NOMO-1 treated with dmso at 0.1 percent for 144 hours (cell line): ENCODE data around the gene MAL.

Experiments used
- DNase-seq: peaks from one replicate; lab custom pipeline; 2025; ENCODE audit not compliant: unreplicated experiment; lab: John Stamatoyannopoulos, UW

The MAL gene

GRCh38 chr2:95015261-95015912, 10.1 kb upstream of the MAL start:
- DNase-seq = no peak

- DNase-seq = no peak
Observed at GRCh38 chr2:95016616-95017015, 8.9 kb upstream of the MAL start.

- no peak for DNase-seq
Observed at GRCh38 chr2:95017071-95017501, 8.4 kb upstream of the MAL start.

GRCh38 chr2:95017836-95018235, 7.7 kb upstream of the MAL start:
- DNase-seq = no peak

GRCh38 chr2:95018301-95018700, 7.2 kb upstream of the MAL start:
- no peak for DNase-seq

DNA sequence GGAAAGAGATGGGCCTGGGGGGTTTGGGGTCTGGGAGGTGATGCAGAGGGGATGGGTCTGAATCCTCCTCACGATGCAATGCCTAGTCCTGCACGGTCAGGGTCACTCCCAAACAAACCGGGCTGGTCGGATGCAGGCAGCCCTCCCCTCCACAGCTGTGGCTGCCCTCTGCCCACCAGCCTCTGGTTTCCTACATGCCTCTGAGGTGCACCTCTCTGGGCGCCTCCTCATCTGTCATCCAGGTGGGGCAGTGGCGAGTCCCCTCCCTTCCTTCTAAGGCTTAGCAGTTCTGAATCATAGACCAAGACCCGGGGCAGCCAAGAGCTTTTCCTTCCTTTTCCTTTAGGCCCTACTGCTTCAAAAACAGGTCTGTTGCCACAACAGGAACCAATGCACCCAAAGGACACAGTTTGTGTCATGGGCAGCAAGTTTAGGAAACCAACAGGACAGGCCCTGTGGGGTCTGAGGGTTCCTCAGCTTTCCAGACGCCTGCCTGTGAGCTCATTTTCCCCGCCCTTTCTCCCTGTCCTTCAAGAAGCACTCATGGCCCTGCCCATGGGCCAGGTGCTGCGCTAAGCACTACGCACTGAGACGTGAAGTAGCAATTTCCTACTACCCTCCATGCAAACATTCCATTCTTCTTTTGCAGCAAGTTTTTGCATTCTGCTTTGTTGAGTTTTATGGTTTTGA, 6.5 kb upstream of the MAL start:
- DNase-seq = no peak

- DNase-seq = no peak
Observed at GRCh38 chr2:95019572-95019971, 5.9 kb upstream of the MAL start.

- no peak for DNase-seq
Observed at GRCh38 chr2:95020275-95021022, 5.1 kb upstream of the MAL start.

- DNase-seq = no peak
Observed at GRCh38 chr2:95021023-95021416, 4.5 kb upstream of the MAL start.

DNA sequence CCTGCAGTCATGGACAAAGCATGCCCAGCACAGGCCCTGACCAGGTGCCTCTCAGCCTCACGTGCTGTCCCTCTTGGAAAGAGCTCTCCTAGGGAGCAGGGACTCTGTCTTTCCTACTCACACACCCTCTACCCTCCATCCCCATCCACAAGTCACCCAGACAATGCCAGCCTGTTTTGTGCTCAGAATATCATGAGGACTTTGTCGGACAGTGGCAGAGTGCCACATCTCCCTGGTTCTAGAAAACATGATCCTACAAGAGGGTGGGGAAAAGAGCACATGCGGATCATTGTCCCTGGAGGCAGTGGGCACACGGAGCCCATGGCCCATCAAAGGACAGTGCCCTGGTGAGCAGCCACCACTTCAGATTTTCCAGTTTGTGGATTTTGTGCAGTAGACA, 3.7 kb upstream of the MAL start:
- DNase-seq = no peak

- peak; percentile 51 for DNase-seq
Observed at GRCh38 chr2:95022309-95023221, 2.9 kb upstream of the MAL start.

DNA sequence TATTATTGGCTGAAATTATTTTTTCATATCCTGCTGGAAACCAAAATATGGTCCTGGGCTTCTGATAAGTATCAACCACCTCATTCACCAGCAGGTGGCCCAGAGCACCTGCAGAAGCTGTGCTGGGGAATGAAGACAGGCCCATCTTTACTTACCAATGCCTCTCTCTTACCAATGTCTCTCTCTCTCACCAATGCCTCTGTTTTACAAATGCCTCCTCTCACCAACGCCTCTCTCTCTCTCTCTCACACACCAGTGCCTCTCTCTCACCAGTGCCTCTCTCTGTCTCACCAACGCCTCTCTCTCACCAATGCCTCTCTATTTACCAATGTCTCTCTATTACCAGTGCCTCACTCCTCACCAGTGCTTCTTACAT, 2.3 kb upstream of the MAL start:
- DNase-seq = no peak

DNA sequence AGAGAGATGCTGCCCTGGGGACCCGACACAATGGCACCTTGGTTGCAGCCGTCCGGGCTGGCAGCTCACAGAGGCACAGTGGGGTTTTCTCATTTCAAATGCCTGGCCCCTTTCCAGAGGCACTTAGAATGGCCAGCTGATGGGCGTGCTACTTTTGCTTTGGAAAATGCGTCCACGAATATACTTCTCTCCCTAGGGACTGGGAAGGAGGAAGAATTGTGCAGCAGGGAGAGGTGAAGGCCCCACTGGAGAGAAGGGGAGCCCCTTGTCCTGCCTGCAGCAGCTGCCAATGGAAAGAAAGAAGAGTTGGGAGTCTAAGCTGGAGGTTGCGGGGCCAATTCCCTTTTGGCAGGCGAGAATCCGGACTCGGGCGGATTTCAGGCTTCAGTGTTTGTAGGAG, 1.1 kb upstream of the MAL start:
- no peak for DNase-seq

- DNase-seq = no peak
Observed at GRCh38 chr2:95024960-95025405, 525 bp upstream of the MAL start.

GRCh38 chr2:95026471-95027368, 1.2 kb downstream of the MAL start:
- no peak for DNase-seq

DNA sequence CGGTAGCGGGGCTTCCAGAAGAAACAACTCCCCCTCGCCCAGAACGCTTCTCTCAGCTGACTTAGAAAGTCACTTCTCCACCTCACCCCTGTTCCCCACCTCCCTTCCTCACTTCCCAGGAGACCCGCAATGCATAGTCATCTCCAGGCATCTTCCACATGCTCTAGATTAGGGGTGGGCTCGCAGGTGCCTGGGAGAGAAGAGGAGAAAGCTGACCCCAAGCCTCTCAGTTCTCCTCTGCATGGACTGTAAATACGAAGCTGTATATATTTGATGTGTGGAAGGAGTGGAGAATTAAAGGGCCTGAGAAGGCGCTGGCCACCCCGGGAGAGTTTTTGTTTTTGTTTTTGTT, 1.8 kb downstream of the MAL start:
- DNase-seq = no peak

DNA sequence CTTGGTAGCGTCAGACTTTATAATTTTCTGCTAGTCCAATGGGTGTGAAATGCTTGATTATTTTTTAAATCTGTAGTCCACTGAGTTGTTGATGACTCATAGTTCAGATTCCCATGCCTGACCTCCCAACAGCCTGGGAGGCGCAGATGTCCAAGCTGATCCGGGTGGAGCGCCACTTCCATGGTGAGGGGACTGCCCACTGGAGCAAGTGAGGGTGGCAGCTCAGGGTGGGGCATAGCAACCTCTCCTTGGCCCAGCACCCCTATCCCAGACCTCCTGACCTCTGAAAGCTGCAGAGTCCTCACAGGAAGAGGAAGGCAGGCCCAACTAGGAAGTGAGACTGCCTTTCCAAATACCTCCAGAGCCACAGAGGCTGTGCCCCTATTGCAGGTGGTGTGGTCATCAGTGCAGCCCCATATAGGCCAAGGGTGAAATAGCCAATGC, 4.4 kb downstream of the MAL start:
- no peak for DNase-seq

DNA sequence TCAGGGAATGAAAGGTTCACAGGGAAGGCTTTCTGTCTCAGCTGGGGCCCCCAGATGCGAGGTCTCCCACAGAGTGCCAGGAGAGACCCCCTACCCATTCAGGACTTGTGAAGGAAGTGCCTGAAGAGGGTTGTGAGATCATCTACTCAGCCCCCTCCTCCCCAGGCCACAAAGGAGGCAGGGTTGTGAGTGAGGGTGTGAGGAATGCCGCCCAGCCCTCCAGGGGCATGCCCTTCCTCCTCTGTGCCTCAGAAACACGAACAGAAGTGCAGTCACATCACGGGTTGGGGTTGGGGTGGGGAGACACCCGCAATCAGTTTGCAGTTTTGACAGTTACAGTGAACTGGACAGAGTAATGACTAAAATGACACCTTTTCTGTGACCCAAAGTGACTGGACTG, 5.0 kb downstream of the MAL start:
- no peak for DNase-seq

DNA sequence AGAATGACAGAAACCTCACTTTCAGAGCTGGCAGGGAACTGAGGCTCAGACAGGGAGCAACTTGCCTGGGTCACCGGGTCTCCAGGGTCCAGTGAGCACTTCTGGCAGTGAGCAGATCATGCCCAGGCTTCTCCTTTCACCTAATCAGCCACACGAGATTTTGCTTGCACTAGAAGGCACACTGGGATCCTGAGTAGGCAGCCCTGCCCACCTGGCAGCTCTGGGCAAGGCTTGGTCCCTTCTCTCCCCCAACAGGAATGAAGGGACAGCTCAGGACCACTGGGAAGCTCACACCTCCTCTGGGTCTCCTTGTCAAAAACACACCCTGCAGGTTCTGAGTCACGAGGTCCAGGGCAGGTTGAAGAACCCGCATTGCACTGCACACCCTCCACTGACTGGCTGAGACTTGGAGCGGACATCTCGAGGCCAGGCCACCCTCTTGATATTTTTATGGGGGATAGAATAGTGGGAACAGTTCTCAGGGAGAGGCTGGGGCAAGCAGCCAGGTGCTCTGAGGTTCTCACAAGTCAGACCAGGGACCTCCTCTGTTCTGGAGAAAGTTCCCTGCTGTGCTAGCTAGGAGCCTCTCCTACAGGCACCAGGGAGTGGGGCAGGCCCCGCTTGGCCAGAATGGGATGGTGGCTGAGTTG, 5.7 kb downstream of the MAL start:
- DNase-seq = no peak

GRCh38 chr2:95031726-95032116, 6.2 kb downstream of the MAL start:
- DNase-seq = no peak
